IPS DF 19.7 (cell line): ENCODE results near the gene AP5S1.

Experiments
- DNase-seq: peaks from one replicate; pipeline ENCODE4 v3.0.0-alpha.2; 2013; ENCODE audit warnings: low read depth, low spot score

The AP5S1 gene, protein sequence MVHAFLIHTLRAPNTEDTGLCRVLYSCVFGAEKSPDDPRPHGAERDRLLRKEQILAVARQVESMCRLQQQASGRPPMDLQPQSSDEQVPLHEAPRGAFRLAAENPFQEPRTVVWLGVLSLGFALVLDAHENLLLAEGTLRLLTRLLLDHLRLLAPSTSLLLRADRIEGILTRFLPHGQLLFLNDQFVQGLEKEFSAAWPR

DNA sequence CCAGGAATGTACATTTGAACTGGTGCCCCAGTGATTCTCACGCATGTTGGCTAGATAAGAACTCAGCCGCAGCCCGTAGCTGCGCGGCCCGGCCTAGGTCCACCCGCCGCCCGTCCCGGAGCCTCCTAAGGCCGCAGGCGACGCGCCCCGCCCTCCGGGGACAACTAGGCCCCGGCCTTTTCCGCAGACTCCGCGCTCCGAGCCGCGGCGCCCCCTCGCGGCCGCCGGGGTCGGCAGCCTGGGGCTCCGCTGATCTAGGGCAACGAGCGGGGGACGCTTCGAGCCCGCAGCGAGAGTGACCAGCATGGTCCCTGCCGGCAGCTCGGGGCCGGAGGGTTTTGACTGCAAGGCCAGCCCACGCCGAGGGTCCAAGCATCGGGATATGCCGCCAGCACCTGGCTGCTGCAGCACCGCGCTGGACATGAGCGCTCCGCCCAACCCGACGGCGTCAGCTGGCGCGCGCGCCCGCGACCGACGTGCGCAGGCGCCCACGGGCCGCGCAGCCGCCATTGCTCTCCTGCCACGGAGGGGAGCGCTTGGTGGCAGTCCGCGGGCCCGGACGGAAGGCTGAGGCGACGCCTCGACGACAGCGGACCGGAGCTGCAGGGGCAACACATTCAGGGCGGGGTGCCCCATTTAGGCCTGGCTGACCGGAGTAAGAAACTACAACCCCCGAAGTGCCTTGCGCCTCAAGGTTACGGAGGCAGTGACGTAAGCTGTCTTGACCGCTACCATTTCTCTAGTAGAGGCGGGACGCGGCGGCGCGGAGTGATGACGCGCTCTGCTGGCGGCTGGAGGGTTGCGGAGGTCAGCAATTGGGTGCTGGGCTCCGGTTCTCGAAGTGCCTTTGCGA, at the start of gene AP5S1:
Gene AP5S1 (plus strand): TSS at position 500 of the 853 bp plus-strand sequence. CDS start 1,571 bp downstream, outside the sequence.
- DNase-seq = peak; percentile 92

GRCh38 chr20:3771552-3772058, 48.7 kb upstream of the AP5S1 start:
- DNase-seq = no peak

DNA sequence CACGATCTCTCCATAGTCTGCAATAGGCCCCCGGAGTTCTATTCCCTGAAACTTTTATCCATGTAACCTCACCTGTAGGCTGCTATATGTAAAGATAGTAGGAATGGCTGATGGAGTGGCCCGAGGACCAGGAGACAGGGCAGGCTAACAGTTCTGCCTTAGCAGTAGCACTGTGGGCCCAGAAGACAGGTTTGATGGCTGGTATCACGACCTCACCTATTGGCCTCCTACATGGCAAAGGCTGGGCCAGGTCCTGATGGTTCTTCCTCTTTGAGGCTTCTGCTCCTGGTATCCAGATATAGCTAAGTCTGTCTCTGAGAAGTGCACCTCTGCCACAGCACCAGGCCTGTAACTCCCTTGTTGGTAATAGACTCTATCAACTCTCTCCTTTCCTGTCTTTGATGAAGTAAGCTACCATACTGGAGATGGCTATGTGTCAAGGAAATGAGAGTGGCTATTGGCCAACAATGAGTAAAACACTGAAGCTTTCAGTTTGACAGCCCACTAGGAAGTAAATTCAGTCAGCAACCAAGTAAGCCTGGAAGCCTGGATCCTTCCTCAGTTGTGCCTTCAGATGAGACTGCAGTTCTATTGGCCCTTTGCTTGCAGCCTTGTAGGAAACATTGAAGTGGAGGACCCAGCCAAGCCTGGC, 44.8 kb upstream of the AP5S1 start:
- DNase-seq = no peak

DNA sequence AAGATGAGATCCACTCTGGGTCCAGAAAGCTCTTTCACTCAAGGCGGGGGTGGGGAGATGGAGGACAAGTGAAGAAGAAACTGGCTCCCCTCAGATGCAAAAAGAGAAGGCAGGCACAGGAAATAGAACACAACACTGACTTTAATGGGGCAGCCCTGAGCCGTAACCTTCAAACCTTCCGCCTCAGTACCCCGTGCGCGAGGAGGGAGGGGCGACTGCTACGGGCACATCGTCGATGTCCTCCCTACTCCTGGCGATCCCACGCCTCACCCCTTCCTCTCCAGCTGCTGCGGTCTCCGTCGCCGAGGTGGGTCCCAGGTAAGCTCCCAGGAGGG, 43.0 kb upstream of the AP5S1 start:
- DNase-seq = no peak

GRCh38 chr20:3777716-3778629, 42.4 kb upstream of the AP5S1 start:
- DNase-seq = no peak

DNA sequence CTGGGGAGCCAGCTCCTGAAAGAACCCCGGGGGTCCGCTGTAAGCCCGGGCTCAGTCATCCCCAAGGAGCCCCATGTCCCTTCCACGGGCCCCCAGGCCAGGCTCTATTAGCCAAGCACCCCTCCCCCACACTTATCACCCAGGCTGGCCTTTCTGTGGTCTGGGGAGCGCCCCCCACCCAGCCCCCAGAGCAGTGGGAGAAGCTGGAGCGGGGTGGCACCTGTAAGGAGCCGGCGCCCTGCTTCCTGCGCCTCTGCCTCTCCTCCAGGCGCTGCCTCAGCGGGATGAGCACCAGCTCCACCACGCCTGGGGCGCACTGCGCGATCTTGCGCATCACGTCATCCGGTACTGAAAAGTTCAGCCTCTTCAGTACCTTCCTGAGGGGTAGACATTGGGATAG, 41.4 kb upstream of the AP5S1 start:
- no peak for DNase-seq

GRCh38 chr20:3781153-3781910, 39.0 kb upstream of the AP5S1 start, which contains the start of gene SPEF1:
Gene SPEF1 (minus strand): TSS chr20:3781448. CDS start chr20:3781287, 161 bp downstream.
- DNase-seq = peak; percentile 88

DNA sequence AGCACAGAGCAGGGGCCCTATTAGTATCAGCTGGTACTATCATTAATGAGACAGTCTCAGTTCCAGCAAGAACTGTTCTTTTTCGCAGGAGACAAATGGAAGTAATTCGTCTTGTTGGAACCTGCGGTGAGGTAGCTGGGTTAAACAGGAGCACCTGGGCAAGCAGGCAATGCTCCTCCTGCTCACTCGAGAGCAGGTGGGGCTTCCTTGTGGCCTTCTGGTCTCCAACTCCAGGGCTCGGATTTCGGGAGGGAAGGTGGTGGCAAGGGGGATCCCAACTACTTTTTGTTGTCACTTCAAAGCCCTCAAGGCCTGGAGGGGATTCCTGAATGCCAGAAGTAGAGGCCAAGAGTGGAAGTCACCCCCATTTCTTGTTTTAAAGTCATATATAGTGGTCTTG, 37.8 kb upstream of the AP5S1 start:
- DNase-seq = no peak

DNA sequence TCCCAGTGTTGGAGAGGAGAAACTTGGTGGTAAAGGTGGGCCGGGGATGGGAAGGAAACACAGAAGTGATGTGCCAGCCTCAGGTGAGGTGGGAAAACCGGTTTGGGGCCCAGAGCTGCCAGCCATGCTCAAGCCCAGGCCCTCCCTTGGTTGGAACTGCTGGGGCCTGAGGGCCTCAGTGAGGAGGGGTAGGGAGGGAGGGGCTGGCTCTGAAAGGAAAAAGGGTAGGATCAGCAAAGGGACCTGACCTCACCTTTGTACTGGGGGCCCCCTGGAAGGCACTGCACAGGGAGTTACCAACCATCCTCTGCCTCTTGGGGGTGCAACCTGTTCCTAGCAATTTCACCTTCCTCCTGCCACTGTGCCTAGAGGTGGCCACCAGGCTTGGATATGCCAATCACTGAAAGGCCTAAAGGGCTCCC, 37.3 kb upstream of the AP5S1 start:
- no peak for DNase-seq

- no peak for DNase-seq
Observed at GRCh38 chr20:3783511-3784195, 36.7 kb upstream of the AP5S1 start.

DNA sequence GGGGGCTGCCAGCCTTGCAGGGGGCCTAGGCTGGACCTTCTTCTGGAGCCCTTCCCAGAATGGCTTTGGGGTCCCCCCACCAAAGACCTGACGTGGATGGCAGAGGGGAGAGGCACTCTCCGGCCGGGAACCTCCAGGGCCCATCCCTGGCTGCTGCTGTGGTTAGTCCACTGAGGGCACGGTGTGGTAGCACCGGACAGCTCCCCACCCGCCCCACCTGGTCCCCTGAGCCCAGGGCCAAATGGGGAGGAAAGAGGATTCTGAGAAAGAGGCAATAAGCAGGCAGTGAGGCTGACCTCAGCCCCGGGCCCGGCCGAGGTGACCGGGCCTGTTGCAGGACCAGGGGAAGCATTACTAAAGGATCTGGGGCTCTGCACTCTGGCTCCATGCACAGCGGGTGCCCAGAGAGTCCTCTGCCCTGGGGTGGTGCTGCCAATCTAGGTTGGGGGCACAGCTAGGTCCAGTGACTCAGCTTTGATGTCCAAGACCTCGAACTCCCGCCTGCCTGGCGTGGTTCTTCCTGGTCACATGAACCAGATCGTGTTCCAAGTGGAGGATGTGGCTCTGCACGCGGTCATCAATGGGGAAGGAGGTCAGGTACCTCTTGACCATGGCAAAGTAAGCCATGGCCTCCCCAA, 36.0 kb upstream of the AP5S1 start:
- no peak for DNase-seq

- DNase-seq = no peak
Observed at GRCh38 chr20:3784863-3785239, 35.5 kb upstream of the AP5S1 start.

- no peak for DNase-seq
Observed at GRCh38 chr20:3785240-3786125, 34.9 kb upstream of the AP5S1 start.

- no peak for DNase-seq
Observed at GRCh38 chr20:3786126-3786484, 34.2 kb upstream of the AP5S1 start.

GRCh38 chr20:3786665-3787323, 33.6 kb upstream of the AP5S1 start, which contains the start of gene CENPB:
Gene CENPB (minus strand): TSS chr20:3786740. CDS start chr20:3786483, 257 bp downstream.
- DNase-seq = no peak

- DNase-seq = no peak
Observed at GRCh38 chr20:3787324-3788014, 32.9 kb upstream of the AP5S1 start.

DNA sequence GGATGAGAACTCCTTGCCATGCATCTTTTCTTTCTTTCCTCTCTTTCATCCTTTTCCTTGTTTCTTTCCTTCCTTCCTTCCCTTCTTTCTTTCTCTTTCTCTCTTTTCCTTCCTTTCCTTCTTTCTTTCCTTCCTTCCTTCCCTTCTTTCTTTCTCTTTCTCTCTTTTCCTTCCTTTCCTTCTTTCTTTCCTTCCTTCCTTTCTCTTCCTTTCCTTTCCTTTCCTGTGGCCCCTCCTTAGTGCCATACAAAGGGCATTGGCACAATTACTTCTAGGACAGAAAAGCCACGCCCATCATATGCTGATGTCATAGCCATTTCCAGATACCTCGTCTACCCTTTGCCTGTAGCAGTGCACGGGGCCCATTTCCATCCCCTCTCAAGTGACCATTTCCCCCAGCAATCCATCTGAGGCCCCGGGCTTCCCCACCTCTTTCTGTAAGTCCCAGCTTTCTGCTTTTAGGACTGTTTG, 31.6 kb upstream of the AP5S1 start:
- no peak for DNase-seq
